ENCODE measurements around the gene CSH1. TPM values are rescaled to one million over a fixed set of nuclear protein-coding genes. Genes with fewer than 3 reads are reported as not detected.
"Not testable (repeated sequence)": the region's sequence is repeated elsewhere in the genome, so short reads cannot be mapped to it uniquely, and the experiment has no call there.

The CSH1 gene
- total RNA-seq, 1 donor from 2014 or later: not detected

- H3K36me3 ChIP-seq; DNase-seq (ENCODE audit: extremely low spot score in 2 of 2); H3K27me3 ChIP-seq; H3K9me3 ChIP-seq; intact Hi-C loops (cut with DNase I); H3K4me1 ChIP-seq; H3K4me3 ChIP-seq; H3K27ac ChIP-seq: not testable (repeated sequence)
These were observed 29.7 kb downstream of the CSH1 start for GRCh38 chr17:63866625-63867024.

DNA sequence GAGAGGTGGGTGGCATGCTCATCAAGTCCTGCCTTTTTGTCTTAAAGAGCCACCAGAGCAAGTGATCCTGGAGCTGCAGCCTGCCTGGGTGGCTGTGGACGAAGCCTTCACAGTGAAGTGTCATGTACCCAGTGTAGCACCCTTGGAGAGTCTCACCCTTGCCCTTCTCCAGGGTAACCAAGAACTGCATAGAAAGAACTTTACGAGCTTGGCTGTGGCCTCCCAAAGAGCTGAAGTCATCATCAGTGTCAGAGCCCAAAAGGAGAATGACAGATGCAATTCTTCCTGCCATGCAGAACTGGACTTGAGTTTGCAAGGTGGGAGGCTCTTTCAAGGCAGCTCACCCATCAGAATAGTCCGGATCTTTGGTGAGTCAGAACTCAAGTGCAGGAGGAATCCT lies 37.1 kb downstream of the CSH1 start:
- DNase-seq (ENCODE audit: extremely low spot score in 2 of 2): no peak
- H3K4me1 ChIP-seq: no peaks in the 10 kb centered on the region
- no peaks in the 10 kb centered on the region for H3K27me3 ChIP-seq
- no peak overlapping the region for H3K27ac ChIP-seq
- H3K36me3 ChIP-seq: no peaks in the 10 kb centered on the region
- TF ChIP-seq POLR2AphosphoS5 (IDR thresholded peaks at IDR 0.05; ENCODE audit: insufficient read depth in 1 of 2, low read depth in 1 of 2) (no peak), CTCF (IDR thresholded peaks at IDR 0.05) (no peak), POLR2A (IDR thresholded peaks at IDR 0.05) (no peak)
- intact Hi-C loops (cut with DNase I): no loop called here
- no peak overlapping the region for H3K4me3 ChIP-seq
- no peaks in the 10 kb centered on the region for H3K9me3 ChIP-seq

DNA sequence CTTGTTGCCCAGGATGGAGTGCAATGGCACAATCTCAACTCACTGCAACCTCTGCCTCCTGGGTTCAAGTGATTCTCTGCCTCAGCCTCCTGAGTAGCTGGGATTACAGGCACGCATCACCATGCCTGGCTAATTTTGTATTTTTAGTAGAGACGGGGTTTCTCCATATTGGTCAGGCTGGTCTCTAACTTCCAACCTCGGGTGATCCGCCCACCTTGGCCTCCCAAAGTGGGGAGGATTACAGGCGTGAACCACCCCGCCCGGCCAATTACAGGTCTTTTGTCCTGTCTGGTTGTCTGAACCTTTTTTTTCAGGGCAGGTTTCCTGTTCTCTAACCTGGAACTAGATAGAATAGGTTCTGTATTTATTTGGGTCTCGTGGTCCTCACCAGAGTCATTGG lies 39.9 kb downstream of the CSH1 start:
- H3K36me3 ChIP-seq; H3K4me3 ChIP-seq; H3K9me3 ChIP-seq; H3K4me1 ChIP-seq; intact Hi-C loops (cut with DNase I); H3K27me3 ChIP-seq; H3K27ac ChIP-seq; DNase-seq (ENCODE audit: extremely low spot score in 2 of 2): not testable (repeated sequence)

- Histone ChIP-seq H3K4me1 (no peaks in the 10 kb centered on the region), H3K9me3 (no peaks in the 10 kb centered on the region), H3K4me3 (no peak overlapping the region), H3K36me3 (no peaks in the 10 kb centered on the region), H3K27me3 (no peaks in the 10 kb centered on the region), H3K27ac (no peak overlapping the region)
- intact Hi-C loops (cut with DNase I): no loop called here
- no peak for DNase-seq (ENCODE audit: extremely low spot score in 2 of 2)
- TF ChIP-seq POLR2AphosphoS5 (IDR thresholded peaks at IDR 0.05; ENCODE audit: insufficient read depth in 1 of 2, low read depth in 1 of 2) (no peak), POLR2A (IDR thresholded peaks at IDR 0.05) (no peak), CTCF (IDR thresholded peaks at IDR 0.05) (no peak)
These were observed 41.2 kb downstream of the CSH1 start for GRCh38 chr17:63855185-63855584.

DNA sequence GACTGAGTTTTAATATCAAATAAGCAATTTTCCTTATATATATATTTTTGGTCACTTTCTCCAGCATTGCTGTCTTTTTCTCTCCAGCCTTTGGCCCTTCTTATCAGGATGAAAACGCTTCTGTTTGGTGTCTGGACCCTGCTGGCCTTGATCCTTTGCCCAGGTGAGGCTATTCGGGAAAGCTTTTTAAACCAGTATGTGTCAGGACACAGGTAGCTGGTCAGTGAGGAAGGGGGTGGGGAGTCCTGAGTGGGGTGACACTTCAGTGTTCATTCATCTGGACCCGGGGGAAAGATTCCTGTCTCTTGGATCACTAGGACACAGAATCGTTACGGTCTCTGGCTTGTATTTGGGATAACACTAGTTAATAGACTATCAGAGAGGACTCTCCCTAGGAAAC lies 41.7 kb downstream of the CSH1 start:
- Histone ChIP-seq H3K4me3 (no peak overlapping the region), H3K27me3 (no peaks in the 10 kb centered on the region), H3K36me3 (no peaks in the 10 kb centered on the region), H3K27ac (no peak overlapping the region), H3K4me1 (no peaks in the 10 kb centered on the region), H3K9me3 (no peaks in the 10 kb centered on the region)
- no peak for TF ChIP-seq POLR2A (IDR thresholded peaks at IDR 0.05)
- no peak for TF ChIP-seq CTCF (IDR thresholded peaks at IDR 0.05)
- TF ChIP-seq POLR2AphosphoS5 (IDR thresholded peaks at IDR 0.05; ENCODE audit: insufficient read depth in 1 of 2, low read depth in 1 of 2): no peak
- intact Hi-C loops (cut with DNase I): no loop called here
- DNase-seq (ENCODE audit: extremely low spot score in 2 of 2): no peak

- Histone ChIP-seq H3K27ac (no peak overlapping the region), H3K9me3 (no peaks in the 10 kb centered on the region), H3K27me3 (no peaks in the 10 kb centered on the region), H3K4me3 (no peak overlapping the region), H3K4me1 (peaks cover 7% of the 10 kb centered on the region), H3K36me3 (no peaks in the 10 kb centered on the region)
- no peak for TF ChIP-seq POLR2A (IDR thresholded peaks at IDR 0.05)
- TF ChIP-seq POLR2AphosphoS5 (IDR thresholded peaks at IDR 0.05; ENCODE audit: insufficient read depth in 1 of 2, low read depth in 1 of 2): no peak
- no peak for TF ChIP-seq CTCF (IDR thresholded peaks at IDR 0.05)
- DNase-seq (ENCODE audit: extremely low spot score in 2 of 2): no peak
- intact Hi-C loops (cut with DNase I): no loop called here
These were observed 43.1 kb downstream of the CSH1 start for GRCh38 chr17:63853260-63853659.
